Subcutaneous abdominal adipose tissue (tissue), 5 donors: ENCODE data around the gene TNS3.
A peak's percentile ranks its signal among the peaks of the same experiment; 100 is the strongest.

Source experiments
- H3K27ac ChIP-seq: one replicate; pipeline ENCODE4 v1.7.0; 2013; ENCODE audit warnings: low read depth, mild to moderate bottlenecking, inconsistent platforms, low read length, moderate library complexity
- H3K27me3 ChIP-seq, 5 donors: one replicate each; pipeline ENCODE4 v1.7.0; 2013; ENCODE audit warnings: low read length in 5 of 5, inconsistent platforms in 1 of 5; ENCODE audit not compliant: control insufficient read depth in 5 of 5, insufficient read depth in 4 of 5
- H3K36me3 ChIP-seq, 5 donors: one replicate each; pipeline ENCODE4 v1.7.0; 2013; ENCODE audit warnings: low read length in 5 of 5; ENCODE audit not compliant: control insufficient read depth in 5 of 5, insufficient read depth in 5 of 5
- H3K4me1 ChIP-seq, 5 donors: one replicate each; pipeline ENCODE4 v1.7.0; 2013; ENCODE audit warnings: low read length in 5 of 5, mild to moderate bottlenecking in 3 of 5, moderate library complexity in 1 of 5; ENCODE audit not compliant: control insufficient read depth in 5 of 5, insufficient read depth in 5 of 5
- H3K4me3 ChIP-seq, 5 donors: one replicate each; pipeline ENCODE4 v1.7.0; 2013; ENCODE audit warnings: low read length in 5 of 5, low read depth in 1 of 5
- H3K9ac ChIP-seq, 5 donors: one replicate each; pipeline ENCODE4 v1.7.0; 2013; ENCODE audit warnings: low read length in 5 of 5, mild to moderate bottlenecking in 4 of 5, moderate library complexity in 3 of 5
- H3K9me3 ChIP-seq, 5 donors: one replicate each; pipeline ENCODE4 v1.7.0; 2013; ENCODE audit warnings: low read length in 5 of 5; ENCODE audit not compliant: control insufficient read depth in 5 of 5
- donor health status: healthy.
- donor health status: healthy.
- donor health status: healthy.
- donor health status: healthy.
- donor health status: healthy.

TNS3 gene

GRCh38 chr7:47581804-47582763 is at the start of gene TNS3:
TNS3 (minus strand) TSS chr7:47582111; CDS start chr7:47439636, 142,475 bp downstream.
- H3K9ac ChIP-seq = peak within 1 kb of the TSS; percentile 19 to 93 (median 74)
- peaks cover 12 to 76% (median 70%) of the 10 kb centered on the region in 5 donors for H3K4me1 ChIP-seq
- H3K27me3 ChIP-seq = no peaks in the 10 kb centered on the region
- no peaks in the 10 kb centered on the region for H3K36me3 ChIP-seq
- peak within 1 kb of the TSS; percentile 76 for H3K27ac ChIP-seq
- H3K4me3 ChIP-seq = peak within 1 kb of the TSS; percentile 74 to 88 (median 80)
- no peaks in the 10 kb centered on the region for H3K9me3 ChIP-seq

- Histone ChIP-seq H3K36me3 (no peaks in the 10 kb centered on the region), H3K27me3 (no peaks in the 10 kb centered on the region), H3K4me3 (no peak overlapping the region)
These were observed 49.8 kb upstream of the TNS3 start for GRCh38 chr7:47631711-47632110.

GRCh38 chr7:47627580-47628283 is 45.8 kb upstream of the TNS3 start:
- H3K9ac ChIP-seq = no peak overlapping the region
- no peak overlapping the region for H3K4me3 ChIP-seq
- H3K27me3 ChIP-seq = no peaks in the 10 kb centered on the region
- no peak overlapping the region for H3K27ac ChIP-seq
- H3K36me3 ChIP-seq = no peaks in the 10 kb centered on the region
- peaks cover 0 to 14% (median 13%) of the 10 kb centered on the region in 5 donors for H3K4me1 ChIP-seq
- no peaks in the 10 kb centered on the region for H3K9me3 ChIP-seq

More at GRCh38 chr7:47631711-47632110, 49.8 kb upstream of the TNS3 start:
- no peak overlapping the region for H3K9ac ChIP-seq
- no peaks in the 10 kb centered on the region for H3K9me3 ChIP-seq
- no peak overlapping the region for H3K27ac ChIP-seq
- H3K4me1 ChIP-seq = peaks cover 0 to 25% (median 13%) of the 10 kb centered on the region in 5 donors

- H3K36me3 ChIP-seq = no peaks in the 10 kb centered on the region
- H3K9ac ChIP-seq = no peak overlapping the region
- H3K4me1 ChIP-seq = peaks cover 0 to 29% (median 23%) of the 10 kb centered on the region in 5 donors
- no peak overlapping the region for H3K4me3 ChIP-seq
- no peaks in the 10 kb centered on the region for H3K9me3 ChIP-seq
- no peaks in the 10 kb centered on the region for H3K27me3 ChIP-seq
- no peak overlapping the region for H3K27ac ChIP-seq
These were observed 44.2 kb upstream of the TNS3 start for GRCh38 chr7:47625861-47626715.

GRCh38 chr7:47624689-47625088 is 42.8 kb upstream of the TNS3 start:
- H3K9me3 ChIP-seq = no peaks in the 10 kb centered on the region
- H3K27ac ChIP-seq = no peak overlapping the region
- H3K9ac ChIP-seq = no peak overlapping the region
- H3K4me3 ChIP-seq = no peak overlapping the region
- H3K27me3 ChIP-seq = no peaks in the 10 kb centered on the region
- peaks cover 0 to 29% (median 23%) of the 10 kb centered on the region in 5 donors for H3K4me1 ChIP-seq
- no peaks in the 10 kb centered on the region for H3K36me3 ChIP-seq

GRCh38 chr7:47622946-47623640 is 41.2 kb upstream of the TNS3 start:
- Histone ChIP-seq H3K4me1 (peaks cover 0 to 28% (median 23%) of the 10 kb centered on the region in 5 donors), H3K27ac (peak overlapping the region; percentile 47), H3K4me3 (no peak overlapping the region), H3K27me3 (no peaks in the 10 kb centered on the region), H3K9ac (peak overlapping the region in 1 of 5 donors; percentile 19), H3K9me3 (no peaks in the 10 kb centered on the region), H3K36me3 (no peaks in the 10 kb centered on the region)

- no peaks in the 10 kb centered on the region for H3K27me3 ChIP-seq
- peak overlapping the region; percentile 47 for H3K27ac ChIP-seq
- H3K9ac ChIP-seq = peak overlapping the region in 1 of 5 donors; percentile 19
- H3K36me3 ChIP-seq = no peaks in the 10 kb centered on the region
- H3K4me1 ChIP-seq = peaks cover 0 to 25% (median 22%) of the 10 kb centered on the region in 5 donors
- H3K4me3 ChIP-seq = peak overlapping the region in 1 of 5 donors; percentile 23
- H3K9me3 ChIP-seq = no peaks in the 10 kb centered on the region
These were observed 40.7 kb upstream of the TNS3 start for GRCh38 chr7:47622586-47622945.

GRCh38 chr7:47621979-47622561 is 40.2 kb upstream of the TNS3 start:
- Histone ChIP-seq H3K9me3 (no peaks in the 10 kb centered on the region), H3K4me1 (peaks cover 0 to 25% (median 22%) of the 10 kb centered on the region in 5 donors), H3K27ac (peak overlapping the region; percentile 47), H3K27me3 (no peaks in the 10 kb centered on the region), H3K9ac (peak overlapping the region in 1 of 5 donors; percentile 19), H3K4me3 (peak overlapping the region in 1 of 5 donors; percentile 23), H3K36me3 (no peaks in the 10 kb centered on the region)

- Histone ChIP-seq H3K9ac (no peak overlapping the region), H3K9me3 (no peaks in the 10 kb centered on the region), H3K4me3 (no peak overlapping the region), H3K36me3 (no peaks in the 10 kb centered on the region), H3K4me1 (peaks cover 0 to 25% (median 22%) of the 10 kb centered on the region in 5 donors), H3K27me3 (no peaks in the 10 kb centered on the region), H3K27ac (no peak overlapping the region)
These were observed 39.4 kb upstream of the TNS3 start for GRCh38 chr7:47621347-47621746.
